NCI-H2081 treated with DMSO at 0.1 percent for 48 hours (cell line): ENCODE results near the gene COL1A1.

Experiments used
- DNase-seq: peaks from one replicate; lab custom pipeline; 2025; lab: John Stamatoyannopoulos, UW

Gene COL1A1

DNA sequence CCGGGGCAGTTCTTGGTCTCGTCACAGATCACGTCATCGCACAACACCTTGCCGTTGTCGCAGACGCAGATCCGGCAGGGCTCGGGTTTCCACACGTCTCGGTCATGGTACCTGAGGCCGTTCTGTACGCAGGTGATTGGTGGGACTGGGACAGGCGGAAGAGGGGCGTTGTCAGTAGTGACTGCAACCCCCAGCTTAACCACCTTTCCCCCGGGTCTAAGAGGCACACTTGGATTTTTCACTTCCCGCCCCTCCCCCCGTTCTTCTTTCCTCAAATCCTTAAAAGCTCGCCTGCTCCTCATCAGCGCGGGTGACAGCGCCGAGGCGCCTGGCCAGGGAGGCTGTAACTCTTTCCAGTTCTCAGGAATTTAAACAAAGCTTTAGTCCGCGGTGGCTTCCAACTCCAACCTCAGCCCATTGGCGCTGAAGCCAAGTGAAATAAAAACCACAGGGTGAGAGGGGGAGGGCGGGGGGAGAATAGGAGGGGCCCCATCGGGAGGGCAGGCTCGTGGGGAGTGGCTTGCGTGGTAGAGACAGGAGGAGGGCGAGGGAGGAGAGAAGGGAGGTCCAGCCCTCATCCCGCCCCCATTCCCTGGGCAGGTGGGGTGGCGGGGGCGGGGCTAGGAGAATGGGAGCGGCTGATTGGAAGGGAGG is 1.5 kb downstream of the COL1A1 start:
- no peak for DNase-seq

DNA sequence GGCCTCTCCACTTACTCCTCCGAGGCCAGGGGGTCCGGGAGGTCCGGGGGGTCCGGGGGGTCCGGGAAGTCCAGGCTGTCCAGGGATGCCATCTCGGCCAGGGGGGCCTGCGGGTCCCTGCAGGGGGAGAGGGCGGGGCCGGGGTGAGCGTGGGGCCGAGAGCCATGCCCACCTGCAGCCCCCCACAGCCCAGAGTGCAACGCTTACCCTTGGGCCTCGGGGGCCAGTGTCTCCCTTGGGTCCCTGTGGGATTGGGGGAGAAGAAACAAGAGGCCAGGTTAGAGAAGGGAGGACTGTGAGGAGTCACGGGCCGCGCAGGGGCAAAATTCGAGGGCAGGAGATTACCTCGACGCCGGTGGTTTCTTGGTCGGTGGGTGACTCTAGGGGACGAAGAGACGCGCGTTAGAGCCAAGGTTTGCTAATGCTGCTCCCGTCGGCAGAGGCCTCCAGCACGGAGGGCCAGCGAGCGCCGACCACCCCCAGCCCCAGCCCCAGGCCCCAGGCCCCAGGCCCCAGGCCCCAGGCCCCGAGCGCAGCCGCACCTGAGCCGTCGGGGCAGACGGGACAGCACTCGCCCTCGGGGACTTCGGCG is 2.1 kb downstream of the COL1A1 start:
- no peak for DNase-seq

DNA sequence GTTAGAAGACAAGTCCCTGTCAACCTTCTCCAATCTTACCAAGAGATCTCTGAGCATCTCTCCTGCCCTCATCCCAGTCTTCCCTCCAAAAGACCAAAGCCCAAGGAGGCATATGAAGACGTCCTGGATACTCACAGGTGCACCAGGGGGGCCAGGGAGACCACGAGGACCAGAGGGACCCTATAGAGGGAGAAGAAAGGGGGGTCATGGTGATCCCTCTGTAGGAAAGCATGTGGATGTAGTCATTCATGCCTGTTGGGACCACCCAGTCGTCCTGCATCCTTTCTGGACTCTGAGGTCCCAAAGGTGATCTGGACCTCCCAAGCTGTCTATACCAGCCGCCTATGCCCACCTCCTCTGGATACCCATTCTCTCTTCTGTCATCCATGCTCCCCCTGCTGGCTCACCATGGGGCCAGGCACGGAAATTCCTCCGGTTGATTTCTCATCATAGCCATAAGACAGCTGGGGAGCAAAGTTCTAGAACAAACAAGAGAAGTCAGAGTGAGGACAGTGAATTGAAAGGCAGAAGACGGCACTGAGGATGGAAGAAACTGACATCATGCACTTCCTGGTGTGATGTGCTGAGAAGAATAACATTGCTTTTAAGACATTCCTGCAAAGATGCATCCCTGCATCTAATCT is 3.3 kb downstream of the COL1A1 start:
- DNase-seq, result no peak

DNA sequence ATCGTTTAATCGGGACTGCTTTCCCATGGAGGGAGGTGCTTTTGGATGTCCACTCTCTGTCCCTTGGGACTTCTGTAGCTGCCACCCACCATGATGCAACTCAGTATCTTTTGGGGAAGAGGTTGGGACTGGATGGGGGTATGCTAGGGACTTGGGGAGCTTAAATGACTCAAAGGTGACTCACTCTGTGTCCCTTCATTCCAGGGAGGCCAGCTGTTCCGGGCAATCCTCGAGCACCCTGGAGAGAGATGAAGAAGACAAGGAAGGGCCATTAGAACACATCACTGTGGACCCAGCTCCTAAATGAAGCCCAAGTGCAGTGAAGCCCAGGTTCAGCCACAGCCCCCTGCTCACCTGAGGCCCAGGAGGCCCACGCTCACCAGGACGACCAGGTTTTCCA is 4.6 kb downstream of the COL1A1 start:
- no peak for DNase-seq

DNA sequence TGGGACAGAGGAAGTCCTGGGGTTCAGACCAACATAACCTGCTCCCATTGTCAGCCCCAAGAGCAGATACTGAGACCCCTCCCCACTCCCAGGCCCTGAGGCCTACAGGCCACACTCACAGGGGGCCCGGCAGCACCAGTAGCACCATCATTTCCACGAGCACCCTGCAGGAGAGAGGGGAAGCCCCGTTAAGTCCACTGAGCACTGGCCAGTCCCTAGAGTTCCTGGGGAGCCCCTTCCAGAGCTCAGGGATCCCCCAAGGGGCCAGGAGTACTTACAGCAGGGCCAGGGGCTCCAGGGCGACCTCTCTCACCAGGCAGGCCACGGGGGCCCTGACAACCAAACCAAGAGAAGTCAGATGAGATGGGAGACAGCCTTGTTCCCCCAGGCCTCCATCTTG is 5.4 kb downstream of the COL1A1 start:
- DNase-seq, result no peak

DNA sequence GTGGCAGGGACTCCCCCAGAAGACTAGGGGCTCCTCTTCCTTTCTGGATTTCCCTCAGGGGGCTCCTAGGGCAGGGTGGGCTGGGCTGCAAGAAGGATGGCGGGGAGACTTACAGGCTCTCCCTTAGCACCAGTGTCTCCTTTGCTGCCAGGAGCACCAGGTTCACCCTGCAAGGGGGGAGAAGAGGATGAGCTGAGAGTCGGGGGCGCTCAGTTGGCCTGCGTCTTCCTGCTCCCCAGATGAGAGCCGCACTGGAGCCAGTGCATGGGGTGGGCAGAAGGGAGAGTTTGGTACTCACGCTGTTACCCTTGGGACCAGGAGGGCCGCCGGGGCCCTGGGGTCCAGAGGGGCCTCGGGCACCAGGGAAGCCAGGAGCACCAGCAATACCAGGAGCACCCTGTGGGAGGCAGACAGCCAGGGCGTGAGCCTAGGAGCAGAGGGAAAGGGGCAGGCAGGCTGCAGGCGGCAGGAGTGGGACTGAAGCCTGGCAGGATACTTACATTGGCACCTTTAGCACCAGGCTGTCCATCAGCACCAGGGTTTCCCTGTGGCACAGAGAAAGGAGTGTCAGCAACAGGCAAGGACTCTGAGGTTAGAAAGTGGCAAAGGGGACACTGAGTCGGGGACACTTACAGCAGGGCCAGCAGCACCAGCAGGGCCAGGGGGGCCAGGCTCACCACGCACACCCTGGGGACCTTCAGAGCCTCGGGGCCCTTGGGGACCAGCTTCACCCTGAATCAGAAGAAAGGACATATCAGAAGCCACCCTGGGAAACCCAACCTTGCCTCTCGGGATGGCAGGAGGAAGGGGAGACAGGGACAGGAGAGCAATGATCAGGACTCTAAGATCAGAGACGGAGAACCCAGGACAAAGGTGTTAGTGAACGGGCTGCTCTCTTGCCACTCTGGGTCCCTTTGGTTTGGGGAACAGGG is 6.2 kb downstream of the COL1A1 start:
- DNase-seq, result no peak

DNA sequence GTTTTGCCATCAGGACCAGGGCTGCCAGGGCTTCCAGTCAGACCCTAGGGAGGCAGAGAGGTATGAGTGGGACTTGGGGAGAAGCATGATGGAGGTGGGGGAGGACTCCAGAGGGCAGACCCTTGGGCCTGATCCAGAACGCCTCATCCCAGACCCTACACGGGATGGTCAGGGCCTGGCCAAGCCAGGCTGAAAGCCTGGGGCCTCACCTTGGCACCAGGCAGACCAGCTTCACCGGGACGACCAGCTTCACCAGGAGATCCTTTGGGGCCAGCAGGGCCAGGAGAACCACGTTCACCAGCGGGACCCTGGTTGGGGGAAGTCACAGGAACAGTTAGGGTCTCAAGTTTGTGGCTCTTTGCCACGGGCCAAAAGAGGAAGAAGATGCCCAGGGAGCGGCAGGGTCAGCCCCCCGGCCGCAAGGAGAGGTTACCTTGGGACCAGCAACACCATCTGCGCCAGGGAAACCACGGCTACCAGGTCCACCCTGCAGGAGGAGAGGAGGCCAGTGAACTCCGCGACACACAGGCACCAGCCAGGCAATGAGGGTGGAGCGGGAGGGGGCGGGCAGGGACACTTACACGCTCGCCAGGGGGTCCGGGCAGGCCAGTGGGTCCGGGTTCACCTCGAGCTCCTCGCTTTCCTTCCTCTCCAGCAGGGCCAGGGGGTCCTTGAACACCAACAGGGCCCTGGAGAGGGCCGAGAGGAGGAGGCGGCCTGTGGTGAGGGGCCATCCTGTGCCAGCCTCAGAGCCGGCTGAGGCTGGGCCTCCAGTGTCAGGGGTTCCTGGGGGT is 7.1 kb downstream of the COL1A1 start:
- no peak for DNase-seq

DNA sequence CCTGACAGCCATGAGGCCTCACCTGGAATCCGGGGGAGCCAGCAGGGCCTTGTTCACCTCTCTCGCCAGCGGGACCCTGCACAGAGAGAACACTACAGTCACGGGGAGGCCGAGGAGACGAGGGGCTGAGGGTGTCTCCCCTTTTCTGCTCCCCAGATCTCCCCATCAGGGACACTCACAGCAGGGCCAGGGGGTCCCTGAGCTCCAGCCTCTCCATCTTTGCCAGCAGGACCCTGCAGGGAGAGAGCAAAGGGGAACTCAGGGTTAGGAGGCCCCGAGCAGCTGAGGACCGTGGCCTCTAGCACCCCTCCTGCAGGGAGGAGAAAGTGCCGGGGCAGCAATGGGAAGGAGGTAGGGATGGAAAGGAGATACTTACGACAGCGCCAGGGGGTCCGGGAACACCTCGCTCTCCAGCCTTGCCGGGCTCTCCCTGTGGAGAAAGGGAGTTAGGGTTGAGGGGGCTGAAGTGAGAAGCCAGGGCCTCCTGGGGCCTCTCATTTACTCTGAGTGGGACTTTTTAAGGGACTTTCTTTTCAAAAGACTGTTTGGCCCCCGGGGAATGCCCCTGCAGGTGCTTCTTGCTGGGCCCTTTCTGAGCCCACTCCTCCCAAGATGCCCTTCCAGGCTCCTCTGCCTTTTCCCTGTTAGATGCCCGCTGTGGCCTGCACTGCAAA is 8.7 kb downstream of the COL1A1 start:
- DNase-seq, result no peak

DNA sequence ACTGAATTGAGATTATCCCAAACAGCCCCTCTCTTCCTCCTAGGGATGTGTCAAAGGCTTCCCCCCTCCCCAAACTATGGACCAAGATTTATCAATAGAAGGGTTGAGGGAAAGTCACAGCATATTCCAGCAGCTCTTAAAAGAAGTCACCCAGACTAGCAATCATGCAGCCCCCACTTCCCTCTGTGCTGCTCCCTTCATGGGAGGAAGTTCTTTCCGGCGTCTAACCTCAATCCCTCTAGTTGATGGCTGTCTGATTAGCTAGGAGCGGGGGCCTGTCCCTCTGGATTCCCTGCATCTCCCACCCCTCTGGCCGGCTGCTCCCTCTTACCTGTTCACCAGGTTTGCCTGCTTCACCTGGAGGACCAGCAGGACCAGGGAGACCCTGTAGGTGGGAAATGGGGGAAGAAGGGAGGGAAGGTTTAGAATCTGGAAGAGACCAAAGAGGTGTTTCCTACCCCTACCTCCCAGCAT is 9.2 kb downstream of the COL1A1 start:
- no peak for DNase-seq

DNA sequence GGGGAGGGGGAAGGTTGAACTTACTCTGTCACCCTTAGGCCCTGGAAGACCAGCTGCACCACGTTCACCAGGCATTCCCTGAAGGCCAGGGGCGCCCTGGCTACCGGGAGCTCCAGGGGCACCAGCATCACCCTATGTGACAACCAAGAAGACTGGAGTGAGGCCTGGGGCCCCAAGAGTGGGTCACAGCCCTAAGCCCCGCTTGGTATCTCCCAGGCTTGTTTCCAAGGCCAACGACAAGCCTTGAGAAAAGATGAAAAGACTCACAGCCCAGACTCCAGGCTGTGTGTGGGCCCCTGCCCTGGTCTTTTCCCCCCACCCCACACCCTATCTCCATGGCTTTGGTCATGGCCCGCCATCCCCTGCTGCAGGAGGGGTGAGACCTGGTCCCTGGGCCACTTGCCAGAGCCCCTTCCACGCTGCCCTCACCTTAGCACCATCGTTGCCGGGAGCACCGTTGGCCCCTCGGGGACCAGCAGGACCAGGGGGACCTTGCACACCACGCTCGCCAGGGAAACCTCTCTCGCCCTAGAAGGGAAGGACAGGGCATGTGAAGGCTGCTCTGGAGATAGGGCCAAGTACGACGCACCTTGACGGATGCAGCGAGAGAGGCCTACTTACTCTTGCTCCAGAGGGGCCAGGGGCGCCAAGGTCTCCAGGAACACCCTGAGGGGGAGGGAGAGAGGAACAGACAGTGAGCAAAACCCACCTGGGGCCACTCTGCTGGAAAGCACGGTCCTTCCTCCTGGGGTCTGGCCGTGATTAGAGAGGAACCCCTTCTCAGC is 9.9 kb downstream of the COL1A1 start:
- DNase-seq, result no peak

DNA sequence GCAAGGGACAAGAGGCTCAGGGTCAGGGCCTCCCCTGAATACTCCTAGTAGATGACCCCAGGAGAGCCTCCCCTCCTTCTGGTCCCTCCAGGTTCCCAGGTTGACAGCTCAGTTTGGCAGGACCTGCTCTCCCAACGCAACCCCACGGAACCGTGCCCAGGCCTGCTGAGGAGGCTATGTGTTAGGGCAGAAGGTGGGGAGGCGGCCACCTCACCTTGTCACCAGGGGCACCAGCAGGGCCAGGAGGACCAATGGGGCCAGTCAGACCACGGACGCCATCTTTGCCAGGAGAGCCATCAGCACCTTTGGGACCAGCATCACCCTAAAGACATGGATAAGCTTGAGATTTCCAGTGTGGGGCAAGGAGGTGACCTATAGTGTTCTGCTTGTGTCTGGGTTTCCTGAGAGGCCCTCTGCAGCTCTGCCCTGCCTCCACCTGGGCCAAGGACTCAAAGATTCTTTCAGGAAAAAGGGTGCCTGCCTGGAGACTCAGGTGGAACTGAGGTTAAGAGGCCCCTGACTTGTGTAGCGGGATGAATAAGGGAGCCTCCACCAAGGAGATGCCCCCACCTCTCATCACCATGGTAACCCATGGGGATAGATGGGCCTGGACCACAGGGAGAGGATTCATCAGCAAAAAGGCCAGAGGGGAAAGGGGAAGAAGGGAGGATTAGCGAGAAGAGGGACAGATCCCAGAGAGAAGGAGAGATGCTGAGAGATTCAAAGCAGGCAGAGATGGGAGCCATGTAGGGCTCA is 10.7 kb downstream of the COL1A1 start:
- no peak for DNase-seq

DNA sequence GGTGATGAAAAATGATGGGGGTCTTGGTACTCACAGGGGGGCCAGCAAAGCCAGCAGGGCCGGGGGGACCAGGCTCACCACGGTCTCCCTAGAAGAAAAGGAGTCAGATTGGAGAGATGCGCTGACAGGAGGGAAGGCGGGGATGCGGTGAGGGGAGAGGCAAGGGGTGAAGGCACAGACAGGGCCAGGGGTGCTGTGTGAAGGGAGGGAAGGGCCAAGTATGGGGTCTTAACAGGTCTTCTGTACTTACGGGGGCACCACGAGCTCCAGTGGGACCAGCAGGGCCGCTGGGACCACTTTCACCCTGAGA is 11.2 kb downstream of the COL1A1 start:
- no peak for DNase-seq

DNA sequence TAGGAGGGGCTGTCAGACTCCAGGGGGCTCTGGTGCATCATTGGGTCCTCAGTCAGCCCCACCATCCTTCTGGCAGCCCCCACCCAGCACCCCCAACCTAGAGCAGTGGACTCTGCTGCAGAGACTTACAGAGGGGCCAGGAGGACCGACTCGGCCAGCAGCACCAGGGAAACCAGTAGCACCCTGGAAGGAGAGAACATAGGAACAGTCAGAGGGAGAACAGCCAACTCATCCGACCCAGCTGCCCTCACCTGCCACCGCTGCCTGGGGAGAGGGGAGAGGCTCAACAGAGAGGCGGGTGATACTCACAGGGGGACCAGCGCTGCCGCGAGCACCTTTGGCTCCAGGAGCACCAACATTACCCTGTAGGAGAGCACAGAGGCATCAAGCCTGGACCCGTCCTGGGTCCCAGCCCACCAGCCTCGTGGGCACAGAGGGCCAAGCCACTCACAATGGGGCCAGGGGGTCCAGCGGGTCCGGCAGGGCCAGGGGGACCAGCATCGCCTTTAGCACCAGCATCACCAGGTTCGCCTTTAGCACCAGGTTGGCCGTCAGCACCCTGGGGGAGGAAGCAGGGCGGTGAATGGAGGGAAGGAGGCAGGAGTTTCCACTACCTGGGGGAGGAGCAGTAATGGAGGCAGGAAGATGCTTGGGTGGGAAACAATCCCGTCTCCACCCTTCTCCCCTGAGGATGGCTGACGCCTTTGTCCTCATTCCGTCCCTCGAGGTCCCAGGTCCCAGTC is 11.7 kb downstream of the COL1A1 start:
- DNase-seq, result no peak

DNA sequence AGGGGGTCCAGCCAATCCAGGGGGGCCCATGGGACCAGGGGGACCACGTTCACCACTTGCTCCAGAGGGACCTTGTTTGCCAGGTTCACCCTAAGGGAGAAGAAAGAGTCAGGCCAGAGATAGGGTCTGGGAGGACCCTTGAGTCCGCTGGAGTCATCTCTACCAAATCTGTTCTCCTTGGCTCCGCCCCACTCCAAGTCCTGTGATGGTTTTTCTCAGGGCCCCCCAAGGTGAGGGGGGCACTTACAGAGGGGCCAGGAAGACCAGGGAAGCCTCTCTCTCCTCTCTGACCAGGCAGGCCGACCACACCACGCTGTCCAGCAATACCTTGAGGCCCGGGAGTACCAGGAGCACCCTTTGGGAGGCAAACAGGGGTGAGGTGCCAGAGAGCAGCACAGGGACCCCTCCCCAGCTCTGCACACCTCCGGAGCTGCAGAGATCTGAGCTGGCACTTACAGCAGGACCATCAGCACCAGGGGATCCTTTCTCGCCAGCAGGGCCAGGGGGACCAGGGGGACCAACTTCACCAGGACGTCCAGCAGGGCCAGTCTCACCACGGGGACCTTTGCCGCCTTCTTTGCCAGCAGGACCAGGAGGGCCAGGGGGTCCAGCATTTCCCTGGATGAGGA is 12.4 kb downstream of the COL1A1 start:
- DNase-seq, result no peak

DNA sequence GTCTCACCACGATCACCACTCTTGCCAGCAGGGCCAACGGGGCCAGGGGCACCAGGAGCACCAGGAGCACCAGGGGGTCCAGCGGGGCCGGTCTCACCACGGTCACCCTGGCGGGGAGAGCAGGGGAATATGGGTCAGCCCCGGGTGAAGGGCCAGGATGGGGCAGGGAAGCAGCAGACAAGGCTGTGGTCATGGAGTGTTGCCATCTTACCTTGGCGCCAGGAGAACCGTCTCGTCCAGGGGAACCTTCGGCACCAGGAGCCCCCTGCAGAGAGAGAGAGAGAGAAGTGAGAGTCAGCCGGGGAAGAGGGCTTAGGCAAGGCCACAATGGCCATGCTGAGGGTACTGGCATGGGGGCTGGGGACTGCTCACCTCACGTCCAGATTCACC is 12.9 kb downstream of the COL1A1 start:
- DNase-seq, result no peak

DNA sequence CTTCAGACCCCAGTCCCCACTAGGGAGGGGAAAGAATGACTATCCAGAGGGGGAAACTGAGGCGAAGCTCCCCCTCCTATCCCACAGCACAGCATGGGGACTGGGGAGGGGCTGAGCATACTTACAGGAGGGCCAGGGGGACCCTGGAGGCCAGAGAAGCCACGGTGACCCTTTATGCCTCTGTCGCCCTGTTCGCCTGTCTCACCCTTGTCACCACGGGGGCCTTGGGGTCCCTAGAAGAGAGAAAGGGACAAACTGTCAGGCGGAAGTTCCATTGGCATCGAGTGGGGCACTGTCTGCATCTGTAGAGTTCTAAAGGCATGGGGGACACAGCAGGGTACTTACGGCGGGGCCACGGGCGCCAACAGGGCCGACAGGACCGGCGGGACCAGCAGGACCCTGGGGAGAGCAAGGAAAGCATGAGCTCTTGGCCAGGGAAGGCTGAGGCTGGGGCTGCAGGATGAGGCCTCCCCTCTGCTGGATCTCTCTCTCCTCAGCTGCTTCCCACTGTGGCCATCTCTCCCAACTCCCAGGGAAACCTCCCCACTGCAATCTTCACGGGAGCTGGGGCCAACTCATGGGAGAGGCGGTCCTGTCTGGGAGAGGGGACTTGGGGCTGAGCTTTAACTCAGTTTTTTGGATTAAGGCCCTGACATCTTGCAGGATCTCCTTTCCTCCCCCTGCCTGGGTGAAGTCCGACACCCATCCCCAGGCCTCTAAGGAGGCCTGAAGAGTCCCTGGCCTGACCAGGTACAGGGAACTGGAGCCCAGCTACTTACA is 13.5 kb downstream of the COL1A1 start:
- no peak for DNase-seq

DNA sequence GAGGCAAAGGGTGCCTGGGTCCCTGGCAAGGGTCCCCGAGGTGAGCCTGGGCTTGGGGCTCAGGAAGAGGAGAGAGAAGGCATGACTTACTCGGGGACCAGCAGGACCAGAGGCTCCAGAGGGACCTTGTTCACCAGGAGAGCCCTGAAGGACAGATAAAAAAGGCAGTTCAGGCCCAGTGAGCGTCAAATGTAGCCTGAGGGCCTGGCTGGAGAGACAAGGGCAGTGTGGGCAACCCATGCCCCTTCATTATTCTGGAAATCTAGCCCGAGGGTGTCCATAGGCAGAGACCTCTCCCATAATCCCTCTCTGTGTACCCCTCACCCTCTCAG is 14.1 kb downstream of the COL1A1 start:
- no peak for DNase-seq
